ENCODE results near the gene NAGK.
"Not testable (repeated sequence)": the region's sequence is repeated elsewhere in the genome, so short reads cannot be mapped to it uniquely, and the experiment has no call there.

GRCh38 chr2:71019989-71020388 lies 48.5 kb upstream of the NAGK start:
- not testable (repeated sequence) for TF ChIP-seq CTCF (conservative IDR thresholded peaks at IDR 0.05; ENCODE audit: low read length); EZH2phosphoT487 (IDR thresholded peaks at IDR 0.05; ENCODE audit: borderline replicate concordance)
